ENCODE results near the gene RASL11A.

Gene RASL11A

DNA sequence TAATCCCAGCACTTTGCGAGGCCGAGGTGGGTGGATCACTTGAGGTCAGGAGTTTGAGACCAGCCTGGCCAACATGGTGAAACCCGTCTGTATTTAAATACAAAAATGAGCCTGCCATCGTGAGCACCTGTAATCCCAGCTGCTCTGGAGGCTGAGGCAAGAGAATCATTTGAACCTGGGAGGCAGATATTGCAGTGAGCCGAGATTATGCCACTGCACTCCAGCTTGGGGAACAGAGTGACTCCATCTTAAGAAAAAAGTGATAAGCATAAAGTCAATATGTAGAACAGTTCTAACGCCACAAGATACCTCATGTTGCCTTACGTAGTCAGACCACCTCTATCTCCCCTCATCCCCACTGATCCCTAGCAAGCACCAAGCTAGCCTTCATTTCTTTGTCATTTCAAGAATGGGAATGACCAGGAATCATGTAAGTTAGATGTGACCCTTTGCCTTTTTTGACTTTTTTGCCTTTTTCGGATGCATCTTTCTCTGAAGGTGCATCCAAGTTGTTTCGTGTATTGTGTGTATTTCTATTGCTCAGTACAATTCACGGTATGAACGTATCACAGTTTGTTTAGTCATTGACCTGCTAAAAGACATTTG lies 12.9 kb upstream of the RASL11A start:
- TF ChIP-seq, protein P1, sequence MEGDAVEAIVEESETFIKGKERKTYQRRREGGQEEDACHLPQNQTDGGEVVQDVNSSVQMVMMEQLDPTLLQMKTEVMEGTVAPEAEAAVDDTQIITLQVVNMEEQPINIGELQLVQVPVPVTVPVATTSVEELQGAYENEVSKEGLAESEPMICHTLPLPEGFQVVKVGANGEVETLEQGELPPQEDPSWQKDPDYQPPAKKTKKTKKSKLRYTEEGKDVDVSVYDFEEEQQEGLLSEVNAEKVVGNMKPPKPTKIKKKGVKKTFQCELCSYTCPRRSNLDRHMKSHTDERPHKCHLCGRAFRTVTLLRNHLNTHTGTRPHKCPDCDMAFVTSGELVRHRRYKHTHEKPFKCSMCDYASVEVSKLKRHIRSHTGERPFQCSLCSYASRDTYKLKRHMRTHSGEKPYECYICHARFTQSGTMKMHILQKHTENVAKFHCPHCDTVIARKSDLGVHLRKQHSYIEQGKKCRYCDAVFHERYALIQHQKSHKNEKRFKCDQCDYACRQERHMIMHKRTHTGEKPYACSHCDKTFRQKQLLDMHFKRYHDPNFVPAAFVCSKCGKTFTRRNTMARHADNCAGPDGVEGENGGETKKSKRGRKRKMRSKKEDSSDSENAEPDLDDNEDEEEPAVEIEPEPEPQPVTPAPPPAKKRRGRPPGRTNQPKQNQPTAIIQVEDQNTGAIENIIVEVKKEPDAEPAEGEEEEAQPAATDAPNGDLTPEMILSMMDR (conservative IDR thresholded peaks at IDR 0.05; ENCODE audit: low read depth, low read length) = no peak
- no peak overlapping the region for H3K4me3 ChIP-seq (ENCODE audit: low read depth, low read length)
- DNase-seq (ENCODE audit: low read depth) = no peak

DNA sequence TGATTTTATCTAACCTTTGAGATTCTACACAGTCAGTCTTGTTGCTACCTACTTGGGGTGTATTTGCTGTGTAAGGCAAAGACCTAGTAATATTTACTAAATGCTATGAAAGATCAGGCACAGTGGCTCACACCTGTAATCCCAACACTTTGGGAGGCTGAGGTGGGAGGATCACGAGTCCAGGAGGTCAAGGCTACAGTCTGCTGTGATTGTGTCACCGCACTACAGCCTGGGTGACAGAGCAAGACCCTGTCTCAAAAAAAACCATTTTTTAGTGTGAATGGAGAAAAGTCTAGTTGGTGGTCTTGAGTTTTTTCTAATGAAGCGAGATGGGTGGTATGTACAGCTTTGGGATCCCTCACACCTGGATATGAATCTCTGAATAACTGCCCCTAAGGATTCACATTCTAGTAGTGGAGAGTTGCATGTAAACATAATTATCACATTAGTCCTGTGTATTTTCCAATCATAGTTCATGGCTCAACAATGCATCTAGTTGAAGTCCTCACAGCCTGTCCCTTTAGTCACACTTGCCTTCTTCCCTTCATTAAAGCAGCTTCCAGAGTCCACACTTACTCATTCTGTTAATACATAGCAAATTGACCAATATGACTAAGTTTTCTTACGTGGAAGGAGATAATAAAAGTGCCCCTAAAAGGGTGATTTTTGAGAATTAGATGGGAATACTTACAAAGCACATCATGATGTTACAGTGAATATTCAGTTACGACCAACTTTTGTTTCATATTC lies 11.8 kb upstream of the RASL11A start:
- TF ChIP-seq, protein P1 (conservative IDR thresholded peaks at IDR 0.05; ENCODE audit: low read depth, low read length) = no peak
- no peak for DNase-seq (ENCODE audit: low read depth)

DNA sequence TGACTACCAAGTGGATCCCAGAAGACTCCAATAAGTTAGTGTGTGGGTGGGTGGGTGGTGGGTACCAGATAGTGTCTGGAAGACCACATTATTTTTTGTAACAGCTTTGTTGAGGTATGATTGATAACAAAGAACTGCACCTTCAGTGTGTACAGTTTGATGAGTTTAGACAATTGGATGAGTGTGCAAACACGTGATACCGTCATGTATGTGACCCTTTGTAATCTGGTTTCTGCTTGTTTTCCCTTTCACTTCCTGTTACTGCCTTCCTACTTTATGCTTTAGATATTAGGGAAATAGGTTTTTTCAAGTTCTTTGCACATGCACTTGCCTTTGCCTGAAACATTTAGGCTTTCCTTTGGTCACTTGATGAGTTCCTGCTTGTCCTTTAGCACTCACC lies 10.8 kb upstream of the RASL11A start:
- TF ChIP-seq, protein P1 (conservative IDR thresholded peaks at IDR 0.05; ENCODE audit: low read depth, low read length) = no peak
- H3K4me3 ChIP-seq (ENCODE audit: low read depth, low read length) = no peak overlapping the region
- peak; percentile 39 for DNase-seq (ENCODE audit: low read depth)

More for the DNA sequence above, 11.8 kb upstream of the RASL11A start:
- H3K4me3 ChIP-seq (ENCODE audit: low read depth, low read length) = no peak overlapping the region

DNA sequence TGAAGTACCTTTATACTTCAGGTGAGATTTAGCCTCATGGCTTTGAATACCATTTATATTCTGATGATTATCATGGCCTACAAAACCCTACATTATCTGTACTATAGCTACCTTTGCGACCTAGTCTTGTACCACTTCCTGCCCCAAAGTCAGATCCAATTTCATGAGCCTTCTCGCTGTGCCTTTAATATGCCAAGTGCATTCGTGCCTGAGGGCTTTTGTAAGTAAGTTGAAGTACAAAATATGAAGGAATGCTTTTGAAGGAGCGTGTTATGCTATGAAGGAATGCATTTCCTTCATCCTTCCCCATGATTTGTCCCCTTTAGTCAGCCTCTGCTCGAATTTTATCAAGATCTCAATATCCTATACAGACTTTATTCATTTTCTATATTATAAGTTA lies 9.2 kb upstream of the RASL11A start:
- DNase-seq (ENCODE audit: low read depth) = no peak
- TF ChIP-seq, protein P1 (conservative IDR thresholded peaks at IDR 0.05; ENCODE audit: low read depth, low read length) = no peak

DNA sequence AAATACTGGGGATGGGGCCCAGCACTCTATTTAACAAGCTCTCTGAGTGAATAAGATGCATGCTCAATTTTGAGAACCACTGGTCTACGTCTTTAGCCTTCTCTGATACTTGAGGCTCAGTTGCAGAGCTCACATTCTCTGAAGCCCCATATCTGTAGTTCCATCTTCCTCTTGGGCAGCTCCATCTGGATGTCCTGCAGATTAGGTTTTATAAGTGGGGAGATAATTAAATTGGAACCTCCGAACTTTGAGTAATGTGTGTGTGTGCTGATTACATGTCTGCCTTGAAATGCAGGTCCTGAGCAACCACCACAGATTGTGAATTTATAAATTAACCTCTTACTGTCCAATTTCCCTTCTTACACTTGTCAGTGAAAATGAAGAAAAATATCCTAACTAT lies 7.2 kb upstream of the RASL11A start:
- DNase-seq (ENCODE audit: low read depth) = no peak
- TF ChIP-seq, protein P1 (conservative IDR thresholded peaks at IDR 0.05; ENCODE audit: low read depth, low read length) = no peak
- no peak overlapping the region for H3K4me3 ChIP-seq (ENCODE audit: low read depth, low read length)

More for the DNA sequence above, 9.2 kb upstream of the RASL11A start:
- no peak overlapping the region for H3K4me3 ChIP-seq (ENCODE audit: low read depth, low read length)

DNA sequence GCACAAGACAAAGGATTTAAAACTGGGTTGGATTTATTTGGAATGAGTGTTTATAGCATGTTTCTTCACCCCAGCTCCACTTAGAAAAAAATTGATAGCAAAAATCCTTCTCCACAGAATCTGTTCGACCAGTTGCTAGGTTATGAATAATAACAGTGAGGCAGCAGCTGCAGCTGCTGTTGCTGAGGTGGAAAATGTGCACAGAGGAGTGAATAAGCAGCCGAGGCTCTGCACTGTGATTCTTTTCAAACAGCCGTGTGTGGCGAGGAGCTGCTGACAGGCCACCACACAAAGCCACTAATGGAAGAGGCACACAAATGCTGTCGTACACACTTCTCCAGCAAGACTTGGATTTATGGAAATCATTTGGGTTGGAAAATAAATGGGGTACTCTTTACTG lies 6.4 kb upstream of the RASL11A start:
- TF ChIP-seq, protein P1 (conservative IDR thresholded peaks at IDR 0.05; ENCODE audit: low read depth, low read length) = no peak
- H3K4me3 ChIP-seq (ENCODE audit: low read depth, low read length) = no peak overlapping the region
- DNase-seq (ENCODE audit: low read depth) = peak; percentile 82

DNA sequence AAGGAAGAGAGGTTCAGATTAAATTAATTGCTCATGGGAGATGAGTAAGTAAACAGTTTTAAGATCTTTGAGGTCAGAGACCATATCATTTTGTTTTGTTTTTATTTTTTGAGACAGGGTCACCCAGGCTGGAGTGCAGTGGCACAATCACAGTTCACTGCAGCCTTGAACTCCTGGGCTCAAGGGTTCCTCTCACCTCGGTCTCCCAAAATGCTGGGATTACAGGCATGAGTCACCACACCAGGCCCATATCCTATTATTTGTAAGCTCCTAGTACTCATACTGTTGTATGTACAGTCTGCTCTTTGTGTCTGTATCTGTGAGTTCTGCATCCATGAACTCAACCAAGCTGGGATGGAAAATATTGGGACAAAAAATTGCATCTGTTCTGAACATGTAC lies 6.0 kb upstream of the RASL11A start:
- no peak for DNase-seq (ENCODE audit: low read depth)
- H3K4me3 ChIP-seq (ENCODE audit: low read depth, low read length) = no peak overlapping the region
- TF ChIP-seq, protein P1 (conservative IDR thresholded peaks at IDR 0.05; ENCODE audit: low read depth, low read length) = no peak
